ENCODE measurements around the gene RASSF5.

RASSF5 gene, protein sequence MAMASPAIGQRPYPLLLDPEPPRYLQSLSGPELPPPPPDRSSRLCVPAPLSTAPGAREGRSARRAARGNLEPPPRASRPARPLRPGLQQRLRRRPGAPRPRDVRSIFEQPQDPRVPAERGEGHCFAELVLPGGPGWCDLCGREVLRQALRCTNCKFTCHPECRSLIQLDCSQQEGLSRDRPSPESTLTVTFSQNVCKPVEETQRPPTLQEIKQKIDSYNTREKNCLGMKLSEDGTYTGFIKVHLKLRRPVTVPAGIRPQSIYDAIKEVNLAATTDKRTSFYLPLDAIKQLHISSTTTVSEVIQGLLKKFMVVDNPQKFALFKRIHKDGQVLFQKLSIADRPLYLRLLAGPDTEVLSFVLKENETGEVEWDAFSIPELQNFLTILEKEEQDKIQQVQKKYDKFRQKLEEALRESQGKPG

DNA sequence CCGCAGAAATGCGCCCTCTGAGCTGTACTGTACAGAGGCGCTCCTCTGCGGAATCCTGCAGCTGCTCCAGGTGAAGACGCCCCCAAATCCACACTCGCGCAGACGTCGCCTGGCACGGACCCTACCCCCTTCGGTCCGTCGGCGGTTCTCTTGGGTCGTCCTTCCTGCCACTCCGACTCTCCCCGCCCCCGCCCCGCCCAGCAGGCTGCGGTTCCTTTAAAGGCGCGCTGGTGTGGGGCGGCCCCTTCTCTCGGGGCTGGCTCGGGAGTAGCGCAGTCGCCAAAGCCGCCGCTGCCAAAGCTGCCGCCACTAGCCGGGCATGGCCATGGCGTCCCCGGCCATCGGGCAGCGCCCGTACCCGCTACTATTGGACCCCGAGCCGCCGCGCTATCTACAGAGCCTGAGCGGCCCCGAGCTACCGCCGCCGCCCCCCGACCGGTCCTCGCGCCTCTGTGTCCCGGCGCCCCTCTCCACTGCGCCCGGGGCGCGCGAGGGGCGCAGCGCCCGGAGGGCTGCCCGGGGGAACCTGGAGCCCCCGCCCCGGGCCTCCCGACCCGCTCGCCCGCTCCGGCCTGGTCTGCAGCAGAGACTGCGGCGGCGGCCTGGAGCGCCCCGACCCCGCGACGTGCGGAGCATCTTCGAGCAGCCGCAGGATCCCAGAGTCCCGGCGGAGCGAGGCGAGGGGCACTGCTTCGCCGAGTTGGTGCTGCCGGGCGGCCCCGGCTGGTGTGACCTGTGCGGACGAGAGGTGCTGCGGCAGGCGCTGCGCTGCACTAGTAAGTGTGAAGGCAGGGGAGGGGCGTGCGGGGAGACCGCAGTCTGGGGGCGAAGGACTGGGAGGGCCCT is at the start of gene RASSF5:
Gene RASSF5, plus strand, starts transcription at position 248 of the 846 bp plus-strand sequence. Its CDS starts 72 bp downstream, at position 320.
- no peak for DNase-seq

DNA sequence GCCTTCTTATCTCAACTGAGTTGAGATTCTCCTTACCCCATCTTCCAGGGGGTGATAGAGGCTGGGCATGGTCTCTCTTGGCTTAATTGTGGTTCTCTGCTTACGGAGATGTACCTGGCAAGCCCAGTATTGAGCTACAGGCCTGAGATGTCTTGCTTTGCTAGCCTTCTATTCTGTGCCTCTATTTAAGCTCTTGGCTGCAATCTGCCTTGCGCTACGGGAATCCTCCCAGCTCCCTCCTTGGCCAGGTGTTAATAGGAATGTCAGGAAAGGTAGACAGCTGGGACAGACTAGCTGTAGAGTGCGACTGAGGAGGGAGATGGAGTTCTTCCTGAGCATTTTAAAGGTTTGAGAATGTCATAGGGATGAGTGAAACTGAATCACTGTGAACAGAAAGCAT is 47.6 kb upstream of the RASSF5 start:
- no peak for DNase-seq

DNA sequence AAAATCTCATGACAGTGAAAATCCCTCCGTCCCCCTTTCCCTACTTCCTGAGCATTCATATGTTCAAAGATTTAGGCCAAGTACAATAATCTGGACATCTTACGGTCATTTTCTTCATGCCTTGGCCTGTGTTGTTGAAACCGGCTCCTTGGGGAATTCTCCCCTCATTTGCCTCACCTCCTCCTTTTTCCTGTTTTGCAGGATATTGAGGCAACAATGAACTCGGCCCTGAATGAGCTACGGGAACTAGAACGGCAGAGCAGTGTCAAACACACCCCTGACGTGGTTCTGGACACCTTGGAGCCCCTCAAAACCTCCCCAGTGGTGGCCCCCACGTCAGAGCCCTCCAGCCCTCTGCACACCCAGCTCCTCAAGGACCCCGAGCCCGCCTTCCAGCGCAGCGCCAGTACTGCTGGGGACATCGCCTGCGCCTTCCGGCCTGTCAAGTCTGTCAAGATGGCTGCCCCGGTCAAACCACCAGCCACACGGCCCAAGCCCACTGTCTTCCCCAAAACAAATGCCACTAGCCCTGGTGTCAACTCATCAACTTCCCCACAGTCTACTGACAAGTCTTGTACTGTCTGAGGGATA is 46.4 kb upstream of the RASSF5 start:
- no peak for DNase-seq

DNA sequence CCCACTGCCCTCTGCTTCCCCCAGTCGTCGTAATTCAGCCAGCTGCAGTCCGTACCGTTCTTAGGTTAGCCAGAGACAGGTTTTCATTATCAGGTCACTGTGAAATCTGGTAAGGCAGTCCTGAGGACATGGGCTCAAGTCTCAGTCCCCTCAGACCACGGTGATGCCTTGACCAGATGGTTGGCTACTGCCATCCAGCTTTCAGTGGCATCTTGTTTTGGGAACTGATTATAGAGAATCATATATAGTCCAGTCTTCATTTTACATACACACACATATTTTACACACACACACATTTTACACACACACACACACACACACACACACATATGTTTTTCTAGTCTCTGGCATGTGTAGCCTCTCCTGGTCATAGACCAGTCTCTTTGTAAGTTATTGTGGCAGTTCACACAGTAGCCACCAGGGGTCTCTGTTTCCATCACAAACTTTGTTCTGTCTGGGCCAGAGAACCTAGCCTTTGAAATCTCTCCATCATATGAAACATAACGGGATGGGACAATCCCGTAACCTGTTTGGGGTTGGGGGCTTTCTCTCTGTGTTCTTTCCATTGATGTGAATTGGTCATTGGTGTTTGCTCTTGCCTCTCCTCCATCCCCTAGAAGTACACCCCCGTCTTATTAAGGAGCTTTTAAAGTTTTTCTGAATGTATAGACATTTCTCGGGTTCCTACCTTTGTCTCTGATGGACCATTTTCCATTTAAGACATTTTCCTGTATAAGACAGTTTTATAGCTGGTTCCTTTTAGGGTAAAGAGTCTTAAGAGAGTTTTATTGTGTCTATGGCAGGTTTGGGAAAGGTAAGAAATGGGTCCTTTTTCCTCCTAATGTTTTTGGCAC is 45.5 kb upstream of the RASSF5 start:
- DNase-seq = peak; percentile 58 to 68

DNA sequence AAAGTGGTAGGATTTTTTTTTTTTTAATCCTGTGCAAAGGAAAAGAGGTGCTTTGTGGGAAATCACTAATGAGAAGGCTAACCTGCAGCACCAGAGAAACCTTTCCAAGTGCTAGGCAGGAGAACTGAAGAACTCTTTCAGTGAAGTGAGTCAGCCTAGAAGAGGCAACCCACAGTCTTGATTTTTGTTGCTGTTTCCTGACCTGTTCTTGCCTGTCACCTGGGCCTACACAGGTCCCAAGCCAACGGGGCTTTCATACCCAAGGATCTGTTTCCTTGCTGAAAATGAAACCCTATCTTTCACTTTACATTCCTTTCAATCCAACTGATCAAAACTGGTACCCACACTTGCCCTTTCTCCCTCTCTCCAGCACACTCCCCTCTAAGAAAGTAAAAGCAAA is 44.2 kb upstream of the RASSF5 start:
- DNase-seq = no peak

DNA sequence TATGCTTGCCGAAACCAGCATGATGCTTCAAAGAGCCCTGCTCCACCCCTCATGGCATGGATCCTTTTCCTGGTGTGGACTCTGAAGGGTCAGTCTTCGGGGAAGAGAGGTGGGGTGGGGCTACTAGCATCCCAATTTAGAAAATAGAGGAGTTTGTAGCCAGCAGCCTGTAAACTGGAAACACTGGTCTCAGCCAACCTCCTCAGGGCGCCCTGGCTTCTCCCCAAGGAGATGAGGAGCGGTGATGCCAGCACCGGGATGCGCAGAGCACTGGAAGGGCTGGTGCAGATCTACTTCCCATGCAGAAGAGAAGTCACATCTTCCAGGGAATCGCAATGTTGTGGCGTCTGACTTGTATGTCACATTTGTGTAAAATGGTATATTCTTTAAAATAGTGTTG is 43.4 kb upstream of the RASSF5 start:
- no peak for DNase-seq

DNA sequence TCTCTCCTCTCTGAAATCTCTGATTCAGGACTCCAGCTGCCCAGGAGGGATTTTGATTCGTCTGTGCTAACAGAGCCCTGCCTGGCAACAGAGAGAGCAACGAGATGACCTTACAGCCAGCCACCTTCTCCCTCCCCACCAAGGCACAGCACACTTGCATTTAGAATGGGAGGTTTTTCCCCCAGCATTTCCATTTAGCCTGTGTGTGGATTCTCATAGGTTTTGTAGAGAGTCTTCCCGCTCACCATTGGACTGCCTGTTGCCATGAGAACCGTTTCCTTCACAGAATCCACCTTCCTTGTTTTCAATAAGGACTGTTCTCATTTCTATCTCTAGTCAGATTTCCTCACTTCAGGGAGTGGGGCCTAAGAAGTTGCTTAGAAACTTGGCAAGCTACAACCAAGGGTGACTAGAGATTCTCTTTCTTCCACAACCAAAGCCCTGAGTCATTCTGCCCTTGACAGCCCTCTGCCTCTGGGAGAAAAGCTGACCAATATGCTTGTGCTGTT is 42.8 kb upstream of the RASSF5 start:
- DNase-seq = peak; percentile 41 to 62

DNA sequence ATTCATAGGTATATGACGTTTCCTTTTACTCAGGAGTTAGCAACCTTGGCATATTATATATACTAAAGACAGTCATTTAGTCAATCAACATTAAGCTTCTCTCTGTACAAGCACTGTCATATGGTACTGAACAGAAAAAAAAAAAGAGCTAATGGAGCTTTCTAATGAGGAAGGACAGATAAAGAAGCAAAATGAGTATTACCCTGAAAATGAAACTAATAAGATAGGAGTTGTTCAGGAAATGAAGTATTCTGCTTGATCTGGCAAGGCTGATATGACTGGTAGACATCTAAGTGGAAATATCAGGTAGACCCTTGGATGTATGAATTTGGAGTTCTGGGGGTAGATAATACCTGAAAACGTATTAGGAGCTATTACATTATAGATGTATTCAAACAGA is 41.4 kb upstream of the RASSF5 start:
- DNase-seq = no peak

DNA sequence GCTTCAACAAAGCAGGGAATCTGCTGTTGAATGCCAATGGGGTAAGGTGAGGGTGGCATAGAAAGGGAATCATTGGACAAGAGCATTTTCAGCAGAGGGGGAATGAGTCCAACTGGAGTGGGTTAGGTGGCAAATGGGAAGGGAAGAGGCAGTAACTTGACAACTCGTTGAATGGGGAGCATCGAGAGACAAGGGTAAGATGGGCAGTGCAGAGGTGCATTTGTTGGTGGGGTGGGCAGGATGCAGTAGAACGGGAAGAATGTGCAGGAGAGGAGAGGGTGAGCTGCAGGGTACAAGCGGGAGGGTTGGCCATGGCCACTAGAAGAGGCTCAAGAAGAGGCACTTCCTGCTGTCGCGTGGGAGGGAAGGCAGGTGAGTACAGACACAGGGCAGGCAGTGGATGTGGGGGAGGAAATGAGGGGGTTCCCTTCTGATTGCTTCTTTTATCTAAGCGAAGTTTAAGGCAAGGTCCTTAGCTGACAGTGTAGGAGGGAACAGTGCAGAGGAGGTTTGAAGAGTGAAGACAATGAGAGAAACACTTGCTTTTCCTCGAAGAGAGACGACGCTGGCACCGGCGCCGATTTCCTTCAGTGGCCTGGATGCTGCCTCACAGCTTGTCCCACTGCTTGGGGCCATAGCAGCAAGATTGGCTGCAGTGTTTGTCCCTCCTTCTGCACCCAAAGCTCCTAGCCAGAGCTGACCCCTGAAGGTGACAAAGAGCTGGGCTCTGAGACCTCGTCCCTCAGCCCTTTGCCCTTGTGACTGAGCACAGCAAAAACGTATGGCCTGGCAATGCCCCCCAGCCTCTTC is 40.3 kb upstream of the RASSF5 start:
- DNase-seq = no peak

DNA sequence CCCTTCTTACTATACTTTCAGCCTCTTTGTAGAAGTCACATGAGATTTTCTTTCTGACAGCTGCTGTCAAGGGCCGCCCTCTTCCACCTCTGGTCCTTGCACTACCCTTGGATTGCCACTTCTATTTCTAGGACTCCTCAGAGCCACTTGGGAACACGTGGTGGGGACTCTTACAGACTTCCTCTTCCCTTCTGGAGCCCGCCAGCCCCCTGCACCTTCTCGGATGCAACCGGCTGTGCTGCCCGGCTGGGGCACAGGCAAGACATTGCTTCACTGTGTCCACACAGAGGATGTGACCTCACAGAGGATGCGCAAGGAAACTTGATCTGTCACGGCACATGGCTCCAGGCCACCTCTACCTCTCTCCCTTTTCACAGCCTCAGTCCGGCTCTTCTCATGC is 39.4 kb upstream of the RASSF5 start:
- DNase-seq = peak; percentile 33 to 37

DNA sequence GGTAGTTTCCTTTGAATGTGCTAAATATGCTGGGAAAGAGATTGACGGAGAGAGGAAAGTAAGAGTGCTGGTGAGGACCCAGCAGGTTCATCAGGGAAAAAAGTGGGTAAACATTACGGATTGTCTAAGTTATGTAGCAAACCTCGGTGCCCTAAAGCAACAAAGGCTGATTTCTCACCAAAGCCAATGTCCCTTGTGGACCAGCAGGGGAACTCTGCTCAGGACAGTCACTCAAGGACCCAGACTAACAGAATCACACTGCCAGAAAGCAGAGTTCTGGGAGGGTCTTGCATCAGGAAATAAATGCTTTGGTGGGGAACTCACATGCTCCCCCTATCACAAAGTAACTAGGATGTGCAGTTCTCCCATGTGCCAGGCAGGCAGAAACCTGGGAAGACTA is 38.8 kb upstream of the RASSF5 start:
- no peak for DNase-seq

DNA sequence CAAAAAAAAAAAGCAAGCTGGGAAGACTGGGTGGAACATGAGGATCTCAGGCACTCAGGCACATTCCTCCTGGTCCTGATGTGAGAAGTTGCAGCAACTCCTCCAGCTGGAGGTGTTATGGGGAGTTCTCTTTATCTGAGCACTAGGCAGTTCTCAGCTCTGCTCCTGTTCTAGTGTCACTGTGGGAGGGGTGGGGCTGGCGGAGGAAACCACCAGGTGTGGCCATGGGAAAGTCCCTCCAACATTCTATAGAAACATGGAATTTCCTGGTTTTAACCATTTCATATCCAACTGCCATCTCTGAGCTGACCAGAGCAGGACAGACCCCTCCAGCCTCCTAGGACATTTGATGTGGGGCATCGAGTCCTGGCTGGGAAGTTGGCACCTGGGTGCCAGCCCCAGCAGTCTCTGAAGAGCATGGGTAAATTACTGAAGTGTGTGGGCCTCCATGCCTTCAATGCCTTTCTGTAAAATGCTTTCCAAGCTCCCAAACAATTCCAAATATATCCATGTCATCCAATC is 37.9 kb upstream of the RASSF5 start:
- no peak for DNase-seq

DNA sequence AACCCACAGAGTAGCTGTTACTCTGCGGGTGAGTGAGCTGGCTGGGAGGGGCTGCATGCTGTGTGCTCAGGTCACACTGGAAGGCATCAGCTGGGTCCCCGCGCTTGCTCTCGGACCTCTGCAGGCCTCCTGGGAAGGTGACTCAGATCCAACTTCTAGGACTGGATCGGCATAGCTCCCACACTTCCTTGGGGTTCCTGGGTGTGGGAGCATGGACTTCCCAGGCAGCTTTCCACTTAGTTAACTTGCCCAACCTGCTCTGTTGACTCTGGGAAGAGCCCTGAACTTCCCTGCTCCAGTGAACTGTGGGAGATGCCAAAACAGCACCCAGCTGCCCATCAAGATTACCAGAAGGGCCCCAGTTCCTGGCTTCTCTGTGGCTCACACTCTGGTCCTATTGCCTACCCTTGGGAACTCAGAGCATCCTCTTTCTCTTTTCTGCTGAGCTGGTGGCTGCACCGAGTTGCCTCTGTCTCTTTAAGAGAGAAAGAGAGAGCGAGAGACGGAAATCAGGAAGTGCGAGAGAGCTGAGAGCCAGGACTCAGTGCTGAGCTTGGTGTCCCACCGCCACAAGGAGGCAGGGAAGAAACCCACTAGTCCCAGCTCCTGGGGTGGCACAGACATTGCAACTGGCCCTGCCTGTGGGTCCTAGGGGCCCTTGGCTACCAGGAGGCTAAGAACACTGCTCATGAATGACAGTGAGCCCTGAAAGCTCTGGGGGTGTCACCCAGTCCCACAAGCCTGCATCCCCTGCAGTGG is 37.2 kb upstream of the RASSF5 start, which contains the start of gene IKBKE:
Gene IKBKE, plus strand, starts transcription at position 544 of the 759 bp plus-strand sequence. CDS start 2,752 bp downstream, outside the sequence.
- DNase-seq = peak; percentile 91

DNA sequence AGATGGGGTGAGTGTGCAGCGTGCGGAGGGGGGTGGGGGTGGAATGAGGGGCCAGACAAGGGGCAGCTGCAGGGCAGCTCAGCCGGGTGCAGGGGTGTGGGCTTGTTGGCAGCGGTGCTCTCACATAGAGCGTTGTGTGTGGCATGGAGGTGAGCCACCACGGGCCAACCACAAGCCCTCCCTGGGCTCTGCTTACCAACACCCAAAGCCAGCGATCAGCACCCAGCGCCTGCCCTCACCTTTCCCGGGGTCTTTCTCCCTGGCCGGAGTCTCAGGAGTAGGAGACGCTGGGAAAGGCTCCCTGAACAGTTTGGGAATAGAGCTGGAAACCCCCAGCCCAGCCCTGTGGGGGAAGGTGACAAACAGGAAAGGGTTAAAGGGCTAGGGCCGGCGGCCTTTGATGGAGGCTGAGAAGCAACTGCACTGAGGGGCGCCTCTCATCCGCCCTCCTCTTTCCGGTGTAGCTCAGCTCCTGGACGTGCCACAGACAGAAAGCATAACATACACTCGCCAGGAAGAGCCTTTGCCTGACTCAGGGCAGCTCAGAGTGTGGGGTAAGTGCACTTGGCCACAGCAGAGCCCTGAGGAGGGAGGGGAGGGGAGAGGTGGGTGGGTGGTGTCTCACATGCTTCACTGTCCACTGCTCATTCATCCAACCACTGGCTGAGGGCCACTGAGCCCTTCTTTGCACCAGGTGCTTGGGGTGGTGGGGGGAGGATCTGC is 36.5 kb upstream of the RASSF5 start:
- DNase-seq = peak; percentile 9 to 47

DNA sequence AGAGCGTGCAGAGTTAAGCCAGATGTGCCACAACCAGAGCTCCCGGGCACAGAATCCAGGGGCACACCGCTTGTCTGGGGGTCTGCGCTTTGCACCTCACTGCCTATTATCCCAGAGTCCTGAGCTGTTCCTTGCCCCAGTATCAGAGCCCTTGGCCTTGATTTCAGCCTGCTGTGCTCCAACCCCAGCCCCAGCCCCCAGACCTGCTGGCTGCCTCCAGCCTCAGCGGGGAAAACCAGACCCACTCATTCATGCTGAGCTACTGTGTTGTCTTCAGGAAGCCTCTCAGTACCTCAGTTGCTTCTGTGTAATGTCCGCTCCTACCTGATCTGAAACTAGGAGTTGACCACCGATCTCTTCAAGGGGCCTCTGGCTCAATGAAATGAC is 35.9 kb upstream of the RASSF5 start:
- DNase-seq = no peak

DNA sequence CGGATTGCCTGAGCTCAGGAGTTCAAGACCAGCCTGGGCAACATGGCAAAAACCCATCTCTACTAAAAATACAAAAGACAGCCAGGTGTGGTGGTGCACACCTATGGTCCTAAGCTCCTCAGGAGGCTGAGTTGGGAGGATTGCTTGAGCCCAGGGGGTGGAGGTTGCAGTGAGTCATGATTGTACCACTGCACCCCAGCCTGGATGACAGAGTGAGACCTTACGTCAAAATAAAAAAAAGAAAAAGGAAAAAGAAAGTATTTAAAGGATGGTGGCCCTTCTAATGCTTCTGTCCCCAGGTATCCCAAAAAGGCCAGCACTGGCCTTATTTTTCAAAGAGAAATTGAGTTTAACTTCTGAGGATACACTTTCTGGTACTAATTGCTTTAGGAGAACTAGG is 35.3 kb upstream of the RASSF5 start:
- DNase-seq = no peak

DNA sequence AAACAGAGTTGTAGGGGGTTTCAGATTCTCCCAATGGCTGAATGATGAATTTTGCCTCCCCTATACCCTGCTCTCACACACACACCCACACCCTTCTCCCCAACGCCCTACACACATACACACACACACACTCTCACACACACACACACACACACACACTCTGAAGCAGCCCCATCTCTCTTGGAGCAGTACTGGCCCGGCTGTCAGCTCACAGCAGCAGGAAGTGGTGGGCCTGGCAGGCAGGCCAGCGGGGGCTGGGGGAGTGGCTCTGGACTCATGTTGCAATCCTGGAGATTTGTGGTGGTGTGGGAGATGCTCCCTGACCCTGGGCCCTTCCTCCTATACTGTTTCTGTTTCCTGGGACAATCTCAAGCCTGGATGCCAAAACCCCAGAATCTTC is 34.9 kb upstream of the RASSF5 start:
- peak; percentile 80 to 92 for DNase-seq

DNA sequence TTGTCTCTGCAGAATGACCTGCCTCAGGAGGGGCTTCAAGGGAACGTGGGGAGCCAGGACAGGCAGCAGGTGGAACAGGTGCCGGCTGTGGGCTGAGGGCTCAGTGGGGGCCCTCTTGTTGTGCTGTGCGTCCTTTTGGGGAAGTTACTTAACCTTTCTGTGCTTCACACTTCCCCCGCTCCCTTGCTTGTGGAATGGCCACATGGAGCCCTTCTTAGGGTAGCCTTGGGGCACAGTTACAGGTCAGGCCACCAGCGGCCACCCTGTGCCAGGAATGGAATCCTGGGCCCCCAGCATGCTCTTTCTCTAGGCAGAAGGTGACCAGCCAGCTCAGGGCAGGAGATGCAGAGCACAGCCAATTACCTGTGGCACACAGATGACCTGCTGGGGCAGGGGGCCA is 34.4 kb upstream of the RASSF5 start:
- peak; percentile 64 to 72 for DNase-seq

DNA sequence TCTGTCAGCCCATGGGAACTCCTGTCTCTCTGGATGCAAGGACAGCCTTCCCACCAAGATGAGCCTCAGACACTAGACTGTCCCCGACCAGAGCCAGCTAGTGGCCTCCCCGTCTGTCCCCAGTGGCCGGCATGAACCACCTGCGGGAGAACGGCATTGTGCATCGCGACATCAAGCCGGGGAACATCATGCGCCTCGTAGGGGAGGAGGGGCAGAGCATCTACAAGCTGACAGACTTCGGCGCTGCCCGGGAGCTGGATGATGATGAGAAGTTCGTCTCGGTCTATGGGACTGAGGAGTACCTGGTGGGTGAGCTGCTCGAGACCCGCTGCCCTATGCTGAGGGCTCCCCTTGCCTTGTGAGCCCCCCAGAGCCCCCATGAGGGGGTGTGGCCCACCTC is 31.3 kb upstream of the RASSF5 start:
- DNase-seq = no peak

DNA sequence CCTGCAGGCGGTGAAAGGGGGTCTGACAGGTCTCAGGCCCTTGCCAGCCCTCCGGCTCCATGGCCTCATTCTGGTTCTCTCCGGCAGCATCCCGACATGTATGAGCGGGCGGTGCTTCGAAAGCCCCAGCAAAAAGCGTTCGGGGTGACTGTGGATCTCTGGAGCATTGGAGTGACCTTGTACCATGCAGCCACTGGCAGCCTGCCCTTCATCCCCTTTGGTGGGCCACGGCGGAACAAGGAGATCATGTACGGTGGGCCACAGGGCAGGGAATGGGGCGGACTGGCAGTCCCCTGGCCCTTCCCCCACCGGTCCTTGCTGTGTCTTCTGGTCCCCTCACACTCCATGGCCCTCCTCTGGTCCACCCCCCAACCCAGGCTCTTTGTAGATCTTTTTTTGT is 30.7 kb upstream of the RASSF5 start:
- DNase-seq = no peak
